ENCODE results near the gene TXK. TPM values are rescaled to one million over a fixed set of nuclear protein-coding genes. Genes with fewer than 3 reads are reported as not detected.

TXK gene
- total and polyA plus RNA-seq, 2 experiments from 2014 or later, result 0.76 to 1.5 TPM

DNA sequence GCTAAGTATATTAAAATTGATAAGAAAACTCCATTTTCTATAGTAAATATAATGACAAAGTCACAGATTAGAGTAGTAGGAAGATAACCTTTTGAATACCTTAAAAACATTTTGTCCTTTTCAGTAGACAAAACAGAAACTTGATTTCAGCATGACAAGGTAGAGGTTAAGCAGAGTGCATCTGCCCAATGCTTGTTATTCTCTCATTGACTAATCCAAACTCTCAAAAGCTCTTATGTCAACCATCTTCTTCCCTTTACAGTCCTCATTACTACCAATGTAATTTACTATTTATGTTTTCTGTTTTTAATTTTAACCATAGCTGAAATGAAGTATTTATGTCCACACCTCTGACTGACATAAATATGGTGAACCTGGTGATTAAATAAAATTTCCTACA, 106.4 kb downstream of the TXK start:
- Histone ChIP-seq H3K27ac (no peak overlapping the region), H3K79me2 (no peaks in the 10 kb centered on the region), H3K9me2 (replicated peaks; ENCODE audit: insufficient read depth) (no peaks in the 10 kb centered on the region), H3K4me3 (no peak overlapping the region), H4K20me1 (ENCODE audit: insufficient read depth, poor library complexity, severe bottlenecking) (no peaks in the 10 kb centered on the region), H3K27me3 (no peaks in the 10 kb centered on the region), H3K4me2 (no peak overlapping the region), H3K4me1 (ENCODE audit: insufficient read depth) (peaks cover 11% of the 10 kb centered on the region), H3K36me3 (replicated peaks; ENCODE audit: insufficient read depth, low read depth) (no peaks in the 10 kb centered on the region), H3K9me3 (ENCODE audit: low read depth) (no peaks in the 10 kb centered on the region), H2AFZ (no peak overlapping the region)
- DNase-seq (ENCODE audit: low spot score), result no peak
- no peak for TF ChIP-seq EZH2phosphoT487 (IDR thresholded peaks at IDR 0.05; ENCODE audit: low read depth, severe bottlenecking, unreplicated experiment)
- no peak for TF ChIP-seq EZH2 (IDR thresholded peaks at IDR 0.05; ENCODE audit: borderline replicate concordance)
- TF ChIP-seq, protein P1, sequence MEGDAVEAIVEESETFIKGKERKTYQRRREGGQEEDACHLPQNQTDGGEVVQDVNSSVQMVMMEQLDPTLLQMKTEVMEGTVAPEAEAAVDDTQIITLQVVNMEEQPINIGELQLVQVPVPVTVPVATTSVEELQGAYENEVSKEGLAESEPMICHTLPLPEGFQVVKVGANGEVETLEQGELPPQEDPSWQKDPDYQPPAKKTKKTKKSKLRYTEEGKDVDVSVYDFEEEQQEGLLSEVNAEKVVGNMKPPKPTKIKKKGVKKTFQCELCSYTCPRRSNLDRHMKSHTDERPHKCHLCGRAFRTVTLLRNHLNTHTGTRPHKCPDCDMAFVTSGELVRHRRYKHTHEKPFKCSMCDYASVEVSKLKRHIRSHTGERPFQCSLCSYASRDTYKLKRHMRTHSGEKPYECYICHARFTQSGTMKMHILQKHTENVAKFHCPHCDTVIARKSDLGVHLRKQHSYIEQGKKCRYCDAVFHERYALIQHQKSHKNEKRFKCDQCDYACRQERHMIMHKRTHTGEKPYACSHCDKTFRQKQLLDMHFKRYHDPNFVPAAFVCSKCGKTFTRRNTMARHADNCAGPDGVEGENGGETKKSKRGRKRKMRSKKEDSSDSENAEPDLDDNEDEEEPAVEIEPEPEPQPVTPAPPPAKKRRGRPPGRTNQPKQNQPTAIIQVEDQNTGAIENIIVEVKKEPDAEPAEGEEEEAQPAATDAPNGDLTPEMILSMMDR (IDR thresholded peaks at IDR 0.05; ENCODE audit: poor library complexity), result no peak

DNA sequence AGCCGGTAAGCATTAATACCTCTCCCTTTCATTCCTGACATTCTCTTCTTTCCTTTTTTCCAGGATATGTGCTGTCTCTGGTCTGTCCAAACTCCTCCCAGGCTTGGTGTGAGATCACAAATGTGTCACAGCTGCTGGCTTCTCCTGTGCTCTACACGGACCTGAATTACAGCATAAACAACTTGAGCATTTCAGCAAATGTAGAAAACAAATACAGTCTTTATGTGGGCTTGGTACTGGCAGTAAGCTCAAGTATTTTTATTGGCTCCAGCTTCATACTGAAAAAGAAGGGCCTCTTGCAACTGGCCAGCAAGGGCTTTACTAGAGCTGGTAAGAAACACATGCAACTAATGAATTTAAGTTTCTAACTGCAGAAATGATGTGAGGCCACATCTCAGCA, 109.0 kb downstream of the TXK start:
- no peaks in the 10 kb centered on the region for H3K4me1 ChIP-seq (ENCODE audit: insufficient read depth)

DNA sequence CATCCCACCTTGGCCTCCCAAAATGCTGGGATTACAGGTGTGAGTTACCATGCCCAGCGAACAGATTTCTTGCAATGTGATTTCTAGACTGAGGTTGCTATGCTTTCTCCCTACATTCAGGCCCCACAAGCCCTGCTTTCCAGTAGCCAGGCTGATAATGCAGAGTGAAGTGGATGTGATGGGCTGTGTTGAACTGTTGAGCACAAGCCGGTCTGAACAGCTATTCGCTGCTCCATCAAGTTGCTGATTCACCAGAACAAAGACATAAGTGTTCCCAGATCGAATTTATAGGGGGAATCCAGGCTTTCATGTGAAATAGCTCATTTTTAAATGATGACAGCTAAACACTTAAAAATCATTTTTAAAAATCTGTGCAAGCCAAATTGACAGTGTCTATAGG, 109.5 kb downstream of the TXK start:
- Histone ChIP-seq H3K27ac (peak overlapping the region; percentile 64), H2AFZ (no peak overlapping the region), H3K4me3 (no peak overlapping the region), H3K9me3 (ENCODE audit: low read depth) (no peaks in the 10 kb centered on the region), H3K4me1 (ENCODE audit: insufficient read depth) (no peaks in the 10 kb centered on the region), H3K27me3 (no peaks in the 10 kb centered on the region), H3K4me2 (no peak overlapping the region), H3K36me3 (replicated peaks; ENCODE audit: insufficient read depth, low read depth) (no peaks in the 10 kb centered on the region), H3K79me2 (peaks cover 13% of the 10 kb centered on the region), H3K9me2 (replicated peaks; ENCODE audit: insufficient read depth) (no peaks in the 10 kb centered on the region), H4K20me1 (ENCODE audit: insufficient read depth, poor library complexity, severe bottlenecking) (no peaks in the 10 kb centered on the region)
- WGBS (ENCODE audit: low lambda C conversion rate, missing lambda C conversion rate), result 85% methylated on average over 4 of the region's 4 CpGs
- no peak for DNase-seq (ENCODE audit: low spot score)
- TF ChIP-seq EZH2 (IDR thresholded peaks at IDR 0.05; ENCODE audit: borderline replicate concordance), result no peak
- TF ChIP-seq, protein P1 (IDR thresholded peaks at IDR 0.05; ENCODE audit: poor library complexity), result no peak
- TF ChIP-seq EZH2phosphoT487 (IDR thresholded peaks at IDR 0.05; ENCODE audit: low read depth, severe bottlenecking, unreplicated experiment), result no peak

More for the DNA sequence above, 109.0 kb downstream of the TXK start:
- Histone ChIP-seq H4K20me1 (ENCODE audit: insufficient read depth, poor library complexity, severe bottlenecking) (no peaks in the 10 kb centered on the region), H3K27me3 (no peaks in the 10 kb centered on the region), H3K4me3 (no peak overlapping the region), H3K36me3 (replicated peaks; ENCODE audit: insufficient read depth, low read depth) (no peaks in the 10 kb centered on the region), H3K79me2 (peaks cover 9% of the 10 kb centered on the region), H3K9me3 (ENCODE audit: low read depth) (no peaks in the 10 kb centered on the region), H3K4me2 (no peak overlapping the region), H3K9me2 (replicated peaks; ENCODE audit: insufficient read depth) (no peaks in the 10 kb centered on the region), H3K27ac (peak overlapping the region; percentile 64), H2AFZ (no peak overlapping the region)
- peak; percentile 48 for DNase-seq (ENCODE audit: low spot score)
- TF ChIP-seq EZH2phosphoT487 (IDR thresholded peaks at IDR 0.05; ENCODE audit: low read depth, severe bottlenecking, unreplicated experiment) (no peak), EZH2 (IDR thresholded peaks at IDR 0.05; ENCODE audit: borderline replicate concordance) (no peak)
- TF ChIP-seq, protein P1 (IDR thresholded peaks at IDR 0.05; ENCODE audit: poor library complexity), result no peak
- WGBS (ENCODE audit: low lambda C conversion rate, missing lambda C conversion rate), result 37% methylated on average over 2 of the region's 2 CpGs

Measured in hepatocyte (in vitro differentiated cells).